T-helper 2 cell treated with Interferon-gamma antibody and Interleukin-4, amounts not matched to agents 5 μg/mL and 100 μg/mL, for 36 hours (primary cell): ENCODE results near the gene SDK1.
"Not testable (repeated sequence)": the region's sequence is repeated elsewhere in the genome, so short reads cannot be mapped to it uniquely, and the experiment has no call there.

Experiments used
- DNase-seq: peaks from one replicate; pipeline ENCODE4 v3.0.0; 2021; ENCODE audit warnings: low spot score
- H3K27ac Mint-ChIP-seq: one replicate; pipeline ENCODE4 v1.8.0; 2021; ENCODE audit warnings: mild to moderate bottlenecking, mixed read lengths
- H3K27me3 Mint-ChIP-seq: one replicate; pipeline ENCODE4 v1.8.0; 2021; ENCODE audit warnings: low read depth, mixed read lengths
- H3K36me3 Mint-ChIP-seq: one replicate; pipeline ENCODE4 v1.8.0; 2021; ENCODE audit warnings: low read depth, mixed read lengths
- H3K4me1 Mint-ChIP-seq: one replicate; pipeline ENCODE4 v1.8.0; 2021; ENCODE audit warnings: low read depth, mixed read lengths
- H3K4me3 Mint-ChIP-seq: one replicate; pipeline ENCODE4 v1.8.0; 2022; ENCODE audit warnings: mild to moderate bottlenecking, moderate library complexity, mixed read lengths
- H3K9me3 Mint-ChIP-seq: one replicate; pipeline ENCODE4 v1.8.0; 2021; ENCODE audit warnings: mixed read lengths

Gene SDK1

DNA sequence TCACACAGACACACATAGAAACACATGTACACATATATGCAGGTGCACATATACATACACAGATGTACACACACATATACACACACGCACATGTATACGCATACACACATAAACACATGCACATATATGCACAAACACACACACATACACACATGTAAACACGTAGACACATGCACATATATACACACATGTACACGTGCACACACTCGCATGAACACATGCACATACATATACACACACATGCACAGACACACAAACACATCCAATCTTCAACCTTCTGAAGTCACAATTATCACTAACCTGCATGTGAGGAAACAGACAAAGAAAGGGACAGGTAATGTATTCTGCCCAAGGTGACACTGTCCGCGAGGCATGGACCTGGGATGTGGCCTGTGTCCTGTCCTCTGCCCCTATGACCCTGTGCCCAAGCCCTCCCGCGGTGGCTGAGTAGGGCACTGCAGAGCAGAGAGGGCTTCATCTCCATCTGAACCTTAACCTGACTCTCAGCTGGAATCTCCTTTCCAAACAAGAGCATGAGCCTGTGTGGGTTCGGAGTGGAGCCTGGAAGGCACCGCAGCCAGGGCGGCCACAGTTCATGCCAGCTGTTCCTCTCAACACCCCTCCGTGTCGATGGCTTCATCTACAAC lies 660.9 kb downstream of the SDK1 start:
- H3K4me3 Mint-ChIP-seq: no peak overlapping the region
- H3K36me3 Mint-ChIP-seq: no peaks in the 10 kb centered on the region
- H3K9me3 Mint-ChIP-seq: no peaks in the 10 kb centered on the region
- no peaks in the 10 kb centered on the region for H3K27me3 Mint-ChIP-seq
- H3K4me1 Mint-ChIP-seq: no peaks in the 10 kb centered on the region
- DNase-seq: no peak
- H3K27ac Mint-ChIP-seq: no peak overlapping the region

GRCh38 chr7:3963768-3964167 lies 662.7 kb downstream of the SDK1 start:
- not testable (repeated sequence) for H3K27me3 Mint-ChIP-seq, H3K27ac Mint-ChIP-seq, H3K36me3 Mint-ChIP-seq, H3K9me3 Mint-ChIP-seq, DNase-seq, H3K4me3 Mint-ChIP-seq, H3K4me1 Mint-ChIP-seq

- H3K4me3 Mint-ChIP-seq: no peak overlapping the region
- H3K27me3 Mint-ChIP-seq: no peaks in the 10 kb centered on the region
- H3K4me1 Mint-ChIP-seq: no peaks in the 10 kb centered on the region
- no peak for DNase-seq
- no peaks in the 10 kb centered on the region for H3K36me3 Mint-ChIP-seq
- no peaks in the 10 kb centered on the region for H3K9me3 Mint-ChIP-seq
- H3K27ac Mint-ChIP-seq: no peak overlapping the region
These were observed 664.0 kb downstream of the SDK1 start for GRCh38 chr7:3964980-3965606.

GRCh38 chr7:3965794-3966395 lies 664.8 kb downstream of the SDK1 start:
- no peaks in the 10 kb centered on the region for H3K4me1 Mint-ChIP-seq
- H3K36me3 Mint-ChIP-seq: no peaks in the 10 kb centered on the region
- H3K9me3 Mint-ChIP-seq: no peaks in the 10 kb centered on the region
- no peaks in the 10 kb centered on the region for H3K27me3 Mint-ChIP-seq
- no peak overlapping the region for H3K4me3 Mint-ChIP-seq
- no peak for DNase-seq
- no peak overlapping the region for H3K27ac Mint-ChIP-seq

DNA sequence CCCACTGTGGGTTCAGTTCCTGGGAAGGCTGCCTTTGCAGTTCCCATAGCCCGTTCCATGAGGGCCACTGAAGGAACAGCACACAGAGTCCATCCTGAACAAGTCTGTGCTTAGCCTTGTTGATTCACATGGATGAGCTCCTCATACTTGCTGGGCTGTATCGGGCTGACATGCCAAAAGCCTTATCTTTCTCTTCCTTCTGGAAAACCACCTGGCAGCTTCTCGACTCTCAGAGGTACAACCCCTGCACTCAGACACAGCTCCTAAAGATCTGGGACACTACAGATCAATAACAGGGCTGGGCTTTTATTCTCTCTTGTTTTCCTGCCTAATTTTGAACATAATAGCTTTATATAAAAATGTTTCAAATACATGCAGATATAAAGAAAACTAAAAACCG lies 667.2 kb downstream of the SDK1 start:
- Mint-ChIP-seq H3K4me3 (no peak overlapping the region), H3K27me3 (no peaks in the 10 kb centered on the region), H3K27ac (no peak overlapping the region), H3K36me3 (no peaks in the 10 kb centered on the region), H3K4me1 (no peaks in the 10 kb centered on the region), H3K9me3 (no peaks in the 10 kb centered on the region)
- no peak for DNase-seq

DNA sequence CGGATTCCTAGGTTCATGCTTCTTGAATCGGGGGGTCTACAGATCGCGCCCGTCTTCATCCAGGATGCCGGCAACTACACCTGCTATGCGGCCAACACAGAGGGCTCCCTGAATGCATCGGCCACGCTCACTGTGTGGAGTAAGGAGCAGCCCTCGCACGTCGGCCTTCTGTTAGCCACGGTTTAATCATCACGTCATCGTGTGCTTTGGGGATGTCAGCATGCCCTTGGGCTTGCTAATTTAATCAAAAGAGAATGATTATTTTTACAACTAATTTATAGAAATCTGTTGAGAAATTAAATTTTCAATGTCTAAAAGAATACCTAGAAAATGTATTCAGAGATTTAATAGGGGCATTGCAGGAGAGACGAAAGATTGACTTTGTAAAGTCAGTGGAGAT lies 668.2 kb downstream of the SDK1 start:
- DNase-seq: no peak
- Mint-ChIP-seq H3K27me3 (no peaks in the 10 kb centered on the region), H3K27ac (no peak overlapping the region), H3K9me3 (no peaks in the 10 kb centered on the region), H3K4me1 (no peaks in the 10 kb centered on the region), H3K36me3 (no peaks in the 10 kb centered on the region), H3K4me3 (no peak overlapping the region)

GRCh38 chr7:3971323-3971722 lies 670.3 kb downstream of the SDK1 start:
- Mint-ChIP-seq H3K36me3 (no peaks in the 10 kb centered on the region), H3K9me3 (no peaks in the 10 kb centered on the region), H3K27me3 (no peaks in the 10 kb centered on the region), H3K27ac (no peak overlapping the region), H3K4me1 (no peaks in the 10 kb centered on the region), H3K4me3 (no peak overlapping the region)
- DNase-seq: no peak

DNA sequence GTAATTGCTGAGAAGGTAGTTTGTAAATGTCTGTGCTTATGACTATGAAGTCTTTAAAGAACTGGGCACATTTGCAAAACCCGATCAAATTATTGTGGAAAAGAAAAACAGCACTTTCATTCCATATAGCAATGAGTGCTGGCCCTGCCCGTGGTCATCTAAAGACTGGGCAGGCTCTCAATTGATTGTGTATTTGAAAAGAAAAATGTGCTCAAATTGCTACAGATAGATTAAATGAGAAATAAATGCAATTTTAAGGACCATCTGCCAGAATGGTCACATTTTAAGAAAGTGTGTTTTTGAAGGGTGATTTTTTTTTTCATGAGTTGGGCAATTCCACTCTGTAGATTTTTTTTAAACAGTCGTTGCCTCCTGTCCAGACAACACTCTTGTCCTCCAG lies 672.2 kb downstream of the SDK1 start:
- H3K4me3 Mint-ChIP-seq: no peak overlapping the region
- H3K27ac Mint-ChIP-seq: no peak overlapping the region
- no peaks in the 10 kb centered on the region for H3K27me3 Mint-ChIP-seq
- DNase-seq: no peak
- no peaks in the 10 kb centered on the region for H3K4me1 Mint-ChIP-seq
- H3K9me3 Mint-ChIP-seq: no peaks in the 10 kb centered on the region
- H3K36me3 Mint-ChIP-seq: no peaks in the 10 kb centered on the region

GRCh38 chr7:3974329-3974728 lies 673.3 kb downstream of the SDK1 start:
- no peaks in the 10 kb centered on the region for H3K9me3 Mint-ChIP-seq
- no peaks in the 10 kb centered on the region for H3K27me3 Mint-ChIP-seq
- no peak overlapping the region for H3K4me3 Mint-ChIP-seq
- H3K4me1 Mint-ChIP-seq: no peaks in the 10 kb centered on the region
- no peaks in the 10 kb centered on the region for H3K36me3 Mint-ChIP-seq
- no peak for DNase-seq
- no peak overlapping the region for H3K27ac Mint-ChIP-seq

- Mint-ChIP-seq H3K4me1 (no peaks in the 10 kb centered on the region), H3K27me3 (no peaks in the 10 kb centered on the region), H3K4me3 (no peak overlapping the region), H3K27ac (no peak overlapping the region), H3K36me3 (no peaks in the 10 kb centered on the region), H3K9me3 (no peaks in the 10 kb centered on the region)
- DNase-seq: no peak
These were observed 674.3 kb downstream of the SDK1 start for GRCh38 chr7:3975371-3975770.

GRCh38 chr7:3977391-3977790 lies 676.3 kb downstream of the SDK1 start:
- no peak for DNase-seq
- H3K36me3 Mint-ChIP-seq: no peaks in the 10 kb centered on the region
- H3K9me3 Mint-ChIP-seq: no peaks in the 10 kb centered on the region
- H3K4me3 Mint-ChIP-seq: no peak overlapping the region
- no peak overlapping the region for H3K27ac Mint-ChIP-seq
- no peaks in the 10 kb centered on the region for H3K4me1 Mint-ChIP-seq
- H3K27me3 Mint-ChIP-seq: no peaks in the 10 kb centered on the region

GRCh38 chr7:3978839-3979238 lies 677.8 kb downstream of the SDK1 start:
- no peak overlapping the region for H3K27ac Mint-ChIP-seq
- DNase-seq: no peak
- H3K9me3 Mint-ChIP-seq: no peaks in the 10 kb centered on the region
- no peak overlapping the region for H3K4me3 Mint-ChIP-seq
- H3K4me1 Mint-ChIP-seq: no peaks in the 10 kb centered on the region
- H3K36me3 Mint-ChIP-seq: no peaks in the 10 kb centered on the region
- H3K27me3 Mint-ChIP-seq: no peaks in the 10 kb centered on the region

GRCh38 chr7:3979611-3980299 lies 678.7 kb downstream of the SDK1 start:
- DNase-seq: no peak
- no peaks in the 10 kb centered on the region for H3K36me3 Mint-ChIP-seq
- no peak overlapping the region for H3K4me3 Mint-ChIP-seq
- H3K27ac Mint-ChIP-seq: no peak overlapping the region
- no peaks in the 10 kb centered on the region for H3K9me3 Mint-ChIP-seq
- H3K4me1 Mint-ChIP-seq: no peaks in the 10 kb centered on the region
- H3K27me3 Mint-ChIP-seq: no peaks in the 10 kb centered on the region

DNA sequence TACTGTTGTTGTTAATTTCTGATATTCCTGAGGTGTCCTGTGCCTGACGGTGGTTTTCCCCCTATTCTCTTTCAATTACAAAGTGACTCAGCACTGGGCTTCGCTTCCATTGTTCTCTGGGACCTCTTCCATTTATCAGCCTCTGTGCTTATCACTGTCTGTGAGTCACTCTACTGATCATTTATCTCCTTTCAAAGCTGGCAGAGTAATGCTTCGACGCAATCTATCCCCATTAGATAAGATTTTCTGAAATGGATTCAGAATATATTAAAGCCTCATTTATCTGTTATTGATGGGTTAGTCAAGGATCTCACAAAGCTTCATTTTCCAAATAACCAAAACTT lies 679.2 kb downstream of the SDK1 start:
- DNase-seq: no peak
- Mint-ChIP-seq H3K9me3 (no peaks in the 10 kb centered on the region), H3K4me3 (no peak overlapping the region), H3K4me1 (no peaks in the 10 kb centered on the region), H3K27ac (no peak overlapping the region), H3K36me3 (no peaks in the 10 kb centered on the region), H3K27me3 (no peaks in the 10 kb centered on the region)
